ENCODE results near the gene RUNX3. TPM values are rescaled to one million over a fixed set of nuclear protein-coding genes. Genes with fewer than 3 reads are reported as not detected.

The RUNX3 gene
- total RNA-seq, 2 donors from 2014 or later: 6.8 to 8.5 TPM

GRCh38 chr1:24898152-24898908, 31.7 kb downstream of the RUNX3 start:
- Histone ChIP-seq H3K9me3 (no peaks in the 10 kb centered on the region), H3K4me1 (ENCODE audit: control insufficient read depth in 1 of 2, low read depth in 2 of 2) (no peaks in the 10 kb centered on the region), H3K36me3 (no peaks in the 10 kb centered on the region), H3K4me3 (no peak overlapping the region), H3K27ac (no peak overlapping the region), H3K27me3 (replicated peaks; ENCODE audit: insufficient read depth) (no peaks in the 10 kb centered on the region)
- no peak for DNase-seq (ENCODE audit: low spot score)
- ATAC-seq (ENCODE audit: insufficient number of reproducible peaks, low FRiP score, low read depth): no peak
- peak; percentile 50 for TF ChIP-seq CTCF (IDR thresholded peaks at IDR 0.05)

GRCh38 chr1:24897263-24898151, 32.6 kb downstream of the RUNX3 start:
- Histone ChIP-seq H3K4me3 (no peak overlapping the region), H3K36me3 (no peaks in the 10 kb centered on the region), H3K27me3 (replicated peaks; ENCODE audit: insufficient read depth) (no peaks in the 10 kb centered on the region), H3K4me1 (ENCODE audit: control insufficient read depth in 1 of 2, low read depth in 2 of 2) (no peaks in the 10 kb centered on the region), H3K27ac (no peak overlapping the region), H3K9me3 (no peaks in the 10 kb centered on the region)
- DNase-seq (ENCODE audit: low spot score) (no peak), ATAC-seq (ENCODE audit: insufficient number of reproducible peaks, low FRiP score, low read depth) (no peak)
- TF ChIP-seq CTCF (IDR thresholded peaks at IDR 0.05): no peak

GRCh38 chr1:24896596-24897262, 33.3 kb downstream of the RUNX3 start:
- no peak for DNase-seq (ENCODE audit: low spot score)

GRCh38 chr1:24896176-24896575, 33.9 kb downstream of the RUNX3 start:
- H3K27me3 ChIP-seq (replicated peaks; ENCODE audit: insufficient read depth): no peaks in the 10 kb centered on the region
- DNase-seq (ENCODE audit: low spot score) (no peak), ATAC-seq (ENCODE audit: insufficient number of reproducible peaks, low FRiP score, low read depth) (no peak)
- H3K27ac ChIP-seq: no peak overlapping the region
- H3K9me3 ChIP-seq: peaks cover 4% of the 10 kb centered on the region
- H3K4me1 ChIP-seq (ENCODE audit: control insufficient read depth in 1 of 2, low read depth in 2 of 2): no peaks in the 10 kb centered on the region
- no peaks in the 10 kb centered on the region for H3K36me3 ChIP-seq
- no peak for TF ChIP-seq CTCF (IDR thresholded peaks at IDR 0.05)
- H3K4me3 ChIP-seq: no peak overlapping the region

More at GRCh38 chr1:24896596-24897262, 33.3 kb downstream of the RUNX3 start:
- no peak for ATAC-seq (ENCODE audit: insufficient number of reproducible peaks, low FRiP score, low read depth)
- H3K27me3 ChIP-seq (replicated peaks; ENCODE audit: insufficient read depth): no peaks in the 10 kb centered on the region
- no peaks in the 10 kb centered on the region for H3K4me1 ChIP-seq (ENCODE audit: control insufficient read depth in 1 of 2, low read depth in 2 of 2)
- no peaks in the 10 kb centered on the region for H3K36me3 ChIP-seq
- H3K27ac ChIP-seq: no peak overlapping the region
- no peak for TF ChIP-seq CTCF (IDR thresholded peaks at IDR 0.05)
- H3K4me3 ChIP-seq: no peak overlapping the region
- peaks cover 4% of the 10 kb centered on the region for H3K9me3 ChIP-seq

GRCh38 chr1:24895511-24895910, 34.6 kb downstream of the RUNX3 start:
- Histone ChIP-seq H3K27me3 (replicated peaks; ENCODE audit: insufficient read depth) (no peaks in the 10 kb centered on the region), H3K27ac (no peak overlapping the region), H3K9me3 (peaks cover 4% of the 10 kb centered on the region), H3K4me3 (no peak overlapping the region), H3K4me1 (ENCODE audit: control insufficient read depth in 1 of 2, low read depth in 2 of 2) (no peaks in the 10 kb centered on the region), H3K36me3 (no peaks in the 10 kb centered on the region)
- DNase-seq (ENCODE audit: low spot score) (no peak), ATAC-seq (ENCODE audit: insufficient number of reproducible peaks, low FRiP score, low read depth) (no peak)
- TF ChIP-seq CTCF (IDR thresholded peaks at IDR 0.05): no peak

All from thoracic aorta (tissue), 2 donors.